Tibial artery (tissue), 4 donors: ENCODE results near the gene CDKL5.

Experiments
- DNase-seq, 2 donors: peaks; one replicate each; pipeline ENCODE4 v3.0.0-alpha.2; 2019
- H3K27ac ChIP-seq, 2 donors: fragments of 200-600 bp; sonication (generic) in 1 of 2; 1 replicate in 1 of 2; 2 replicates in 1 of 2; pipeline ENCODE4 v1.5.1; 2018 to 2019; ENCODE audit warnings: mild to moderate bottlenecking in 1 of 2
- H3K27me3 ChIP-seq, 2 donors: fragments of 200-600 bp; sonication (generic) in 1 of 2; one replicate each; pipeline versions ENCODE4 v1.5.1 to v1.6.0; 2016 to 2019
- H3K36me3 ChIP-seq, 3 donors: fragments of 200-600 bp; sonication (generic) in 2 of 3; one replicate each; pipeline ENCODE4 v1.5.1; 2016 to 2019; ENCODE audit warnings: mild to moderate bottlenecking in 2 of 3
- H3K4me1 ChIP-seq, 4 donors: fragments of 200-600 bp; sonication (generic) in 2 of 4; 1 replicate in 3 of 4; 2 replicates in 1 of 4; pipeline ENCODE4 v1.5.1; 2016 to 2019
- H3K4me3 ChIP-seq, 2 donors: fragments of 200-600 bp; sonication (generic) in 1 of 2; 1 replicate in 1 of 2; 2 replicates in 1 of 2; pipeline ENCODE4 v1.5.1; 2018 to 2019; ENCODE audit warnings: mild to moderate bottlenecking in 2 of 2
- H3K9me3 ChIP-seq, 3 donors: fragments of 200-600 bp; sonication (generic) in 1 of 3; one replicate each; pipeline ENCODE4 v1.5.1; 2016 to 2019
- intact Hi-C: fragments of 100-400 bp; cut with DNase I; formaldehyde crosslinking; loops from one replicate; pipeline ENCODE4 v1.15.0; 2023; ENCODE audit warnings: low total_unique reads
- TF ChIP-seq, protein P1 (sequence below), 2 experiments: fragments of 200-600 bp in 1 of 2; fragments of 450-650 bp in 1 of 2; IDR thresholded peaks; one replicate each; pipeline ENCODE4 v1.5.1; 2017 to 2019; ENCODE audit warnings: antibody characterized with exemption in 2 of 2, mild to moderate bottlenecking in 1 of 2, moderate library complexity in 1 of 2

CDKL5 gene

DNA sequence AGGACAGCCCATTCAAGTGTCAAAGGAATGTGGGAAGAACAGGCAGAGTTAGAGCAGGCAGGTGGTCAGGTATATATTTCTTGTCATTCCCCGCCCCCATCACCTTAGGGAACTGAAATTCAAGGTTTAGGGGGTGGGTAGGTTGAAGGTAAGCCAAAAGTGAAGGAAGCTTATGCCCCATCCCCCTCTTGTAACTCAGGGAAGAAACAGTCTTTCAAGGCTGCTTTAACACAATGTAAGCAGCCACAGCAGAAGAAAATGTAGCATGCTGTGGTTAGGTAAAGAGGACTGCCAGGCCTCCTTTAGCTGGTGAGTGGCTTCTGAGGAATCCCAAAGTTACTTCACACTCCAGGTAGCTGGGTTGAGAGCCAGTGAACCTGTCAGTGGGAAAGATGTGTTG is 124.2 kb downstream of the CDKL5 start:
- Histone ChIP-seq H3K27ac (no peak overlapping the region), H3K36me3 (no peaks in the 10 kb centered on the region), H3K4me3 (no peak overlapping the region), H3K4me1 (no peaks in the 10 kb centered on the region), H3K9me3 (no peaks in the 10 kb centered on the region), H3K27me3 (no peaks in the 10 kb centered on the region)
- TF ChIP-seq, protein P1, sequence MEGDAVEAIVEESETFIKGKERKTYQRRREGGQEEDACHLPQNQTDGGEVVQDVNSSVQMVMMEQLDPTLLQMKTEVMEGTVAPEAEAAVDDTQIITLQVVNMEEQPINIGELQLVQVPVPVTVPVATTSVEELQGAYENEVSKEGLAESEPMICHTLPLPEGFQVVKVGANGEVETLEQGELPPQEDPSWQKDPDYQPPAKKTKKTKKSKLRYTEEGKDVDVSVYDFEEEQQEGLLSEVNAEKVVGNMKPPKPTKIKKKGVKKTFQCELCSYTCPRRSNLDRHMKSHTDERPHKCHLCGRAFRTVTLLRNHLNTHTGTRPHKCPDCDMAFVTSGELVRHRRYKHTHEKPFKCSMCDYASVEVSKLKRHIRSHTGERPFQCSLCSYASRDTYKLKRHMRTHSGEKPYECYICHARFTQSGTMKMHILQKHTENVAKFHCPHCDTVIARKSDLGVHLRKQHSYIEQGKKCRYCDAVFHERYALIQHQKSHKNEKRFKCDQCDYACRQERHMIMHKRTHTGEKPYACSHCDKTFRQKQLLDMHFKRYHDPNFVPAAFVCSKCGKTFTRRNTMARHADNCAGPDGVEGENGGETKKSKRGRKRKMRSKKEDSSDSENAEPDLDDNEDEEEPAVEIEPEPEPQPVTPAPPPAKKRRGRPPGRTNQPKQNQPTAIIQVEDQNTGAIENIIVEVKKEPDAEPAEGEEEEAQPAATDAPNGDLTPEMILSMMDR (IDR thresholded peaks at IDR 0.05), result no peak
- intact Hi-C loops, result no loop called here
- DNase-seq, result no peak

DNA sequence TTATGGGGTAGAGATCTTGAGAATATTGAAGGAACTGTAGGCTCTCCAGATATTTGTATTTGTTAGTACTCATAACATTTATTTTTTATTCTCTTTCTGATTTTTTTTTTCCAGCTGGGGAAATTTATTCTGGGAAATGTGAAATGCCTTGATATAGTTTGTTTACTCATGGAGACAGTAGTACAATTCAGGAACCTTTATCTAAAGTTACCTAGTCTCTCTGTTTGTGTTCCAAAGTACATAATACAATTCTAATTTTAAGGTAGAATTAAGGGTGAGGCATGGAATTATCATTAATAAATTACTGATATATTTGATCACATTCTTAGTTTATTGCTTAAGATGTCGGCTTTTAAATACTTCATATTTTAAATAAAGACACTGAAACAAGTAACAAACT is 132.5 kb downstream of the CDKL5 start:
- H3K4me1 ChIP-seq, result peaks cover 0 to 9% (median 0%) of the 10 kb centered on the region in 4 donors
- no peak overlapping the region for H3K4me3 ChIP-seq
- no peak for DNase-seq
- TF ChIP-seq, protein P1 (IDR thresholded peaks at IDR 0.05), result no peak
- H3K36me3 ChIP-seq, result no peaks in the 10 kb centered on the region
- intact Hi-C loops, result no loop called here
- no peaks in the 10 kb centered on the region for H3K9me3 ChIP-seq
- no peak overlapping the region for H3K27ac ChIP-seq
- no peaks in the 10 kb centered on the region for H3K27me3 ChIP-seq

DNA sequence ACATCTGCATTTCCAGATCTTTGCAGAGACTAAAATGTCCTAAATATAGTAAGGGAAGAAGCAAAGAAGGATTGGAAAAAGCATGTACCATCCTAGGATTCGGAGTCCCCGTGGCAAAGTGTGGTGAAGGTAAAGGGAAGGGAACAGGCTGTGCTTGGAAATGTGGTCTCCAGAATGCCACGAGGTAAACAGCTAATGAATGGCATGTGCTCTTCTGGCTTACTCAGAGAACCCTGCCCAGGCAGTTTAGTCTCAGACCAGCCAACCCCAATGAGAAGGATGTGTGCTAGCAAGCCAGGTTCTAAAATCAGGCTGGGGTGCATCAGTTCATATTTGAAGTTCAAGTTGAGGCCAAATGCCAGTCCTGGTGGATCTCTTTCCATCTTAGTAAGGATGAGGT is 133.4 kb downstream of the CDKL5 start:
- Histone ChIP-seq H3K4me3 (no peak overlapping the region), H3K27ac (peak overlapping the region in 1 of 2 donors; percentile 28), H3K27me3 (no peaks in the 10 kb centered on the region), H3K36me3 (no peaks in the 10 kb centered on the region), H3K4me1 (peaks cover 0 to 9% (median 0%) of the 10 kb centered on the region in 4 donors), H3K9me3 (no peaks in the 10 kb centered on the region)
- no peak for DNase-seq
- intact Hi-C loops, result no loop called here
- TF ChIP-seq, protein P1 (IDR thresholded peaks at IDR 0.05), result no peak

DNA sequence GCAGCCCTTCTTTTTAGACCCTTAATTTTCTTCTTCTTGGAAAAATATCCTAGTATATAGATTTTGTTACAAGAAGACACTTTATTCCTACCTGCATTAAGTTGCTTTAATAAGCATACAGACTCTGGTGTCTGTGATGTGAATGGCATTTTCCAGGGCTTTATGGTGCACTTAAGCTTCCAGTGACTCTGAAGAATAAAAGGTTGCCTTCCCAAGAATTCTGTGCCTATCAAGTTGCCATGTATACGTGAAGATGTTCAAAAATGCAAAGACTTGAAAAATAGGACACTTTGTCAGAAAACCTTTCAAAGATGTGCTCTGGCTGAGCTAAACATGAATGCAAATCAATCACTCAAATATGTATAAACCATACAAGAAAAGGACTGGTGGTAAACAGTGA is 135.6 kb downstream of the CDKL5 start:
- Histone ChIP-seq H3K36me3 (no peaks in the 10 kb centered on the region), H3K9me3 (no peaks in the 10 kb centered on the region), H3K4me1 (peaks cover 0 to 9% (median 0%) of the 10 kb centered on the region in 4 donors), H3K4me3 (no peak overlapping the region), H3K27ac (no peak overlapping the region), H3K27me3 (no peaks in the 10 kb centered on the region)
- TF ChIP-seq, protein P1 (IDR thresholded peaks at IDR 0.05), result no peak
- DNase-seq, result no peak
- intact Hi-C loops, result no loop called here

DNA sequence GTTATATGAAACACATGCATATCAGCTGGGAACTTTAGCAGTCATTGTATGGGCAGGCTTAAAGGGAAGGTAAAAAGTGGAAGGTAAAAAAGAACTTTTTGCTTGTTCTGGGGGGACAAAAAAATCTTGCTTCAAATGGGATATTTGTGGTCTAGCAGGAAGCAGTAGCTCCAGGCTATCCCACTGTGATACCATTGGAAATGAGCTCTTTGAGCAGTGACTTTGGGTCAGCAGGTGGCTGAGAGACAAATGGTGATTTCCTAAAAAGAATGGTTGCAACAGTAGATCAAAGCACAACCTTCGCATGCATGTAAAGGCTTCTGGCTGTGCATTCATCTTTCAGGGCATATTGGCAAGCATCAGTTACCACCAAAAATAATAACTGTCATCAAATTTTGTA is 140.3 kb downstream of the CDKL5 start:
- Histone ChIP-seq H3K4me3 (no peak overlapping the region), H3K36me3 (no peaks in the 10 kb centered on the region), H3K4me1 (no peaks in the 10 kb centered on the region), H3K9me3 (no peaks in the 10 kb centered on the region), H3K27ac (no peak overlapping the region), H3K27me3 (no peaks in the 10 kb centered on the region)
- intact Hi-C loops, result no loop called here
- DNase-seq, result no peak
- TF ChIP-seq, protein P1 (IDR thresholded peaks at IDR 0.05), result no peak

DNA sequence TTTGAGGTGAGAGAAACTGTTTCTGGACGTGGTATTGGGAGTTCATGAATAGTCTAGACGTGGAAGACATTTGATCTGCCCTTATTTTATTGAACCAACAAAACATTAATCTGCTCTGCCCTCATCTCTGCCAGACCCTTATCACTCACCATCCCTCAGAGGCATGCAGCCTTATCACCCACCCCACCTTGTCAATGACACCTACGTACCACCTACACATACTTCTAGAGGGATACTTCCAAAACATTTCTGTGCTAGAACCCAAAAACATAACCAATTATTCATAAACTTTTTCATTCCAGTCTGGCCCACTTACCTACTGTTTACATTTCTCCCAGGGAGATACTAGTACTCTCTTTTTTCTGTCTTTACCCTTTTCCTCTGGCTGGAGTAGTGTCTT is 141.3 kb downstream of the CDKL5 start:
- Histone ChIP-seq H3K4me3 (no peak overlapping the region), H3K36me3 (no peaks in the 10 kb centered on the region), H3K4me1 (no peaks in the 10 kb centered on the region), H3K27me3 (no peaks in the 10 kb centered on the region), H3K27ac (no peak overlapping the region), H3K9me3 (no peaks in the 10 kb centered on the region)
- intact Hi-C loops, result no loop called here
- TF ChIP-seq, protein P1 (IDR thresholded peaks at IDR 0.05), result no peak
- no peak for DNase-seq
